Thoracic aorta (tissue), 2 donors: ENCODE data around the gene SH3PXD2B. TPM values are rescaled to one million over a fixed set of nuclear protein-coding genes. Genes with fewer than 3 reads are reported as not detected.

Experiments
- ATAC-seq: fragments of 150-250 bp; one replicate; pipeline ENCODE4 v1.8.0; 2017; ENCODE audit warnings: low read depth; ENCODE audit not compliant: insufficient number of reproducible peaks, low FRiP score
- DNase-seq: peaks from one replicate; pipeline ENCODE4 v3.0.0-alpha.2; 2020; ENCODE audit warnings: low spot score
- H3K27ac ChIP-seq, 2 donors: fragments of 200-600 bp; sonication (generic); 1 replicate in 1 of 2; 2 replicates in 1 of 2; pipeline ENCODE4 v1.5.1; 2016; ENCODE audit warnings: mild to moderate bottlenecking in 2 of 2, moderate library complexity in 2 of 2
- H3K27me3 ChIP-seq: fragments of 200-600 bp; sonication (generic); replicated peaks from 2 replicates; pipeline ENCODE4 v1.6.0; 2016; ENCODE audit warnings: mild to moderate bottlenecking; ENCODE audit not compliant: insufficient read depth
- H3K36me3 ChIP-seq: fragments of 200-600 bp; sonication (generic); one replicate; pipeline ENCODE4 v1.5.1; 2016
- H3K4me1 ChIP-seq, 2 donors: fragments of 200-600 bp; sonication (generic); 1 replicate in 1 of 2; 2 replicates in 1 of 2; pipeline versions ENCODE4 v1.5.1 to v1.6.0; 2016; ENCODE audit warnings: low read depth in 2 of 2, mild to moderate bottlenecking in 1 of 2; ENCODE audit not compliant: control insufficient read depth in 1 of 2
- H3K4me3 ChIP-seq: fragments of 200-600 bp; sonication (generic); 2 replicates; pipeline ENCODE4 v1.5.1; 2016; ENCODE audit warnings: mild to moderate bottlenecking
- H3K9me3 ChIP-seq: fragments of 200-600 bp; sonication (generic); 2 replicates; pipeline ENCODE4 v1.5.1; 2016
- total RNA-seq, 2 donors: library from RNA; depleted of rRNA; stranded (reverse); fragments of >200 nt; gene quantifications; one replicate each; pipeline versions ENCODE4 v1.1.0 to v1.2.3, GENCODE V29; 2016
- TF ChIP-seq, protein P1 (sequence below): fragments of 200-600 bp; sonication (generic); IDR thresholded peaks from one replicate; pipeline ENCODE4 v1.5.1; 2019; ENCODE audit warnings: antibody characterized with exemption

Gene SH3PXD2B
- total RNA-seq, 2 donors from 2014 or later: 31.4 to 42.0 TPM

- Histone ChIP-seq H3K4me1 (peaks cover 53 to 89% of the 10 kb centered on the region in 2 donors), H3K9me3 (no peaks in the 10 kb centered on the region), H3K27ac (no peak overlapping the region), H3K36me3 (no peaks in the 10 kb centered on the region), H3K27me3 (no peaks in the 10 kb centered on the region), H3K4me3 (no peak overlapping the region)
- ATAC-seq (no peak), DNase-seq (no peak)
- TF ChIP-seq, protein P1, sequence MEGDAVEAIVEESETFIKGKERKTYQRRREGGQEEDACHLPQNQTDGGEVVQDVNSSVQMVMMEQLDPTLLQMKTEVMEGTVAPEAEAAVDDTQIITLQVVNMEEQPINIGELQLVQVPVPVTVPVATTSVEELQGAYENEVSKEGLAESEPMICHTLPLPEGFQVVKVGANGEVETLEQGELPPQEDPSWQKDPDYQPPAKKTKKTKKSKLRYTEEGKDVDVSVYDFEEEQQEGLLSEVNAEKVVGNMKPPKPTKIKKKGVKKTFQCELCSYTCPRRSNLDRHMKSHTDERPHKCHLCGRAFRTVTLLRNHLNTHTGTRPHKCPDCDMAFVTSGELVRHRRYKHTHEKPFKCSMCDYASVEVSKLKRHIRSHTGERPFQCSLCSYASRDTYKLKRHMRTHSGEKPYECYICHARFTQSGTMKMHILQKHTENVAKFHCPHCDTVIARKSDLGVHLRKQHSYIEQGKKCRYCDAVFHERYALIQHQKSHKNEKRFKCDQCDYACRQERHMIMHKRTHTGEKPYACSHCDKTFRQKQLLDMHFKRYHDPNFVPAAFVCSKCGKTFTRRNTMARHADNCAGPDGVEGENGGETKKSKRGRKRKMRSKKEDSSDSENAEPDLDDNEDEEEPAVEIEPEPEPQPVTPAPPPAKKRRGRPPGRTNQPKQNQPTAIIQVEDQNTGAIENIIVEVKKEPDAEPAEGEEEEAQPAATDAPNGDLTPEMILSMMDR: no peak
Measured at GRCh38 chr5:172415362-172416275, 38.7 kb downstream of the SH3PXD2B start.

GRCh38 chr5:172414531-172415361 is 39.6 kb downstream of the SH3PXD2B start:
- Histone ChIP-seq H3K27ac (no peak overlapping the region), H3K4me3 (no peak overlapping the region), H3K36me3 (no peaks in the 10 kb centered on the region), H3K27me3 (no peaks in the 10 kb centered on the region), H3K4me1 (peaks cover 45 to 80% of the 10 kb centered on the region in 2 donors), H3K9me3 (no peaks in the 10 kb centered on the region)
- TF ChIP-seq, protein P1: no peak
- DNase-seq (peak; percentile 41), ATAC-seq (no peak)

- TF ChIP-seq, protein P1: no peak
- DNase-seq (no peak), ATAC-seq (no peak)
- Histone ChIP-seq H3K27ac (peak overlapping the region; percentile 39 to 60), H3K36me3 (no peaks in the 10 kb centered on the region), H3K27me3 (no peaks in the 10 kb centered on the region), H3K4me1 (peaks cover 35 to 69% of the 10 kb centered on the region in 2 donors), H3K4me3 (no peak overlapping the region), H3K9me3 (no peaks in the 10 kb centered on the region)
Measured at GRCh38 chr5:172413601-172414171, 40.6 kb downstream of the SH3PXD2B start.

DNA sequence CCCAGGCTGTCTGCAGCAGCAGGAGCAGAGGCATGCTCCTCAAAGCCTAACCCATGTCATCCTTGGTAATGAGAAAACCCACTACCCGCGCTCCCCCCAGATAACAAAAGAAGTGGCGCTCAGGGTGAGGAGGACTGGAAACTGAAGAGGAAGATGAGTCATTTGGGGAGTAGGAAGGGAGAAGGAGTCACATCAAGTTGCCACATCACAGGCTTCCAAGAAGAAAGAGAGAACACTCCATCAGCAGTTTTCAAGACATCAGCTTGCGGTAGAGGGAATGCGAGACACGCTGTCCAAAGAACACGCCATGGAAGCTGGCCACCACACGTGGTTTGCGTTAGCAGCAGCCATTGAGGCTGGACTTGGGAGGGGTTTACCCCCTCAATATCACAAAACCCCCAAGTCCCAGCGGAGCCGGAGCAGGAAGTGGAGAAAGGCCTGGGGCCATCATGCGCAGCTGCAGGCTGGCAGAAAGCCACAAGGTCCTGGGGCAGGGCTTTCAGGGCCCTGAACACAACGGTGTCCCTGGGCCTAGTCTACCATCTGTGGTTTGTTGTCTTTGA is 41.5 kb downstream of the SH3PXD2B start:
- Histone ChIP-seq H3K4me1 (peaks cover 32 to 65% of the 10 kb centered on the region in 2 donors), H3K36me3 (no peaks in the 10 kb centered on the region), H3K4me3 (no peak overlapping the region), H3K9me3 (no peaks in the 10 kb centered on the region), H3K27ac (peak overlapping the region in 1 of 2 donors; percentile 60), H3K27me3 (no peaks in the 10 kb centered on the region)
- ATAC-seq (peak; percentile 71), DNase-seq (peak; percentile 36)
- TF ChIP-seq, protein P1: no peak
